Osteocyte (in vitro differentiated cells): ENCODE measurements around the gene POU2AF2. TPM values are rescaled to one million over a fixed set of nuclear protein-coding genes. Genes with fewer than 3 reads are reported as not detected.

Source experiments
- DNase-seq: peaks from one replicate; pipeline ENCODE4 v3.0.0; 2021; ENCODE audit warnings: mixed read lengths; ENCODE audit not compliant: unreplicated experiment; ENCODE audit errors: extremely low spot score
- H3K27ac Mint-ChIP-seq: one replicate; pipeline ENCODE4 v1.8.0; 2021; ENCODE audit warnings: mild to moderate bottlenecking, mixed read lengths; ENCODE audit not compliant: unreplicated experiment
- H3K27me3 Mint-ChIP-seq: one replicate; pipeline ENCODE4 v1.8.0; 2021; ENCODE audit warnings: mixed read lengths; ENCODE audit not compliant: unreplicated experiment
- H3K36me3 Mint-ChIP-seq: one replicate; pipeline ENCODE4 v1.8.0; 2021; ENCODE audit warnings: mixed read lengths; ENCODE audit not compliant: unreplicated experiment
- H3K4me1 Mint-ChIP-seq: one replicate; pipeline ENCODE4 v1.8.0; 2021; ENCODE audit warnings: mixed read lengths; ENCODE audit not compliant: unreplicated experiment
- H3K4me3 Mint-ChIP-seq: one replicate; pipeline ENCODE4 v1.8.0; 2021; ENCODE audit warnings: mild to moderate bottlenecking, moderate library complexity, mixed read lengths; ENCODE audit not compliant: unreplicated experiment
- H3K9me3 Mint-ChIP-seq: one replicate; pipeline ENCODE4 v1.8.0; 2021; ENCODE audit warnings: mixed read lengths; ENCODE audit not compliant: unreplicated experiment
- long read RNA-seq: library from polyadenylated mRNA; unstranded; transcript quantifications from one replicate; pipeline ENCODE4 v2.0.0, GENCODE V29; 2021
- total RNA-seq: library from RNA; stranded (reverse); gene quantifications from 2 replicates; pipeline ENCODE4 v1.2.1, GENCODE V29; 2021
- TF ChIP-seq, protein P1 (sequence below): fragments of 200-600 bp; sonication (generic); IDR thresholded peaks from 2 replicates; pipeline ENCODE4 v1.5.0; 2021; ENCODE audit warnings: antibody characterized with exemption, mild to moderate bottlenecking, moderate library complexity

The POU2AF2 gene
- not detected in 2 replicates for total RNA-seq
- long read RNA-seq, result 0 reads

DNA sequence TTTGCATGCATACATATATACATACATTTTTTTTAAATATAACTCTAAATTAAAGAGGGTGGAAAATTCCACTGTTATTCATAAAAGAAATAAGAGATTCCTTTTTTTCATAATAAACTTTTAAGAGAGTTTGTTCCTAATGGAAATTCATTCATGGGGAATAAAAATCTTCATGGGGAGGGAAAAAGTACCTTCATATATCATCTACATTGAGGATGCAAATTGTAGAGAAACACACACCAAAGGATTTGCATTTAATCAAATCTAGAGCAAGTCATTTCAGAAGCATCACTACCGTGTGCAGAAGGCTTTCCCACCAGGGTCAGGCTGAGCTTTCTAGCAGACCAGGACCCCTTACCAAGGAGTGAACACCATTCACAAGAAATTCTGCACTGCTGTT lies at the start of gene POU2AF2:
Gene POU2AF2 (plus strand): TSS at position 301 of the 400 bp plus-strand sequence. CDS start 129 bp downstream, outside the sequence.
- Mint-ChIP-seq H3K27ac (no peak within 1 kb of the TSS), H3K4me1 (no peaks in the 10 kb centered on the region), H3K36me3 (no peaks in the 10 kb centered on the region), H3K4me3 (no peak within 1 kb of the TSS), H3K27me3 (peaks cover 62% of the 10 kb centered on the region), H3K9me3 (no peaks in the 10 kb centered on the region)
- DNase-seq, result no peak
- TF ChIP-seq, protein P1, sequence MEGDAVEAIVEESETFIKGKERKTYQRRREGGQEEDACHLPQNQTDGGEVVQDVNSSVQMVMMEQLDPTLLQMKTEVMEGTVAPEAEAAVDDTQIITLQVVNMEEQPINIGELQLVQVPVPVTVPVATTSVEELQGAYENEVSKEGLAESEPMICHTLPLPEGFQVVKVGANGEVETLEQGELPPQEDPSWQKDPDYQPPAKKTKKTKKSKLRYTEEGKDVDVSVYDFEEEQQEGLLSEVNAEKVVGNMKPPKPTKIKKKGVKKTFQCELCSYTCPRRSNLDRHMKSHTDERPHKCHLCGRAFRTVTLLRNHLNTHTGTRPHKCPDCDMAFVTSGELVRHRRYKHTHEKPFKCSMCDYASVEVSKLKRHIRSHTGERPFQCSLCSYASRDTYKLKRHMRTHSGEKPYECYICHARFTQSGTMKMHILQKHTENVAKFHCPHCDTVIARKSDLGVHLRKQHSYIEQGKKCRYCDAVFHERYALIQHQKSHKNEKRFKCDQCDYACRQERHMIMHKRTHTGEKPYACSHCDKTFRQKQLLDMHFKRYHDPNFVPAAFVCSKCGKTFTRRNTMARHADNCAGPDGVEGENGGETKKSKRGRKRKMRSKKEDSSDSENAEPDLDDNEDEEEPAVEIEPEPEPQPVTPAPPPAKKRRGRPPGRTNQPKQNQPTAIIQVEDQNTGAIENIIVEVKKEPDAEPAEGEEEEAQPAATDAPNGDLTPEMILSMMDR, result no peak

DNA sequence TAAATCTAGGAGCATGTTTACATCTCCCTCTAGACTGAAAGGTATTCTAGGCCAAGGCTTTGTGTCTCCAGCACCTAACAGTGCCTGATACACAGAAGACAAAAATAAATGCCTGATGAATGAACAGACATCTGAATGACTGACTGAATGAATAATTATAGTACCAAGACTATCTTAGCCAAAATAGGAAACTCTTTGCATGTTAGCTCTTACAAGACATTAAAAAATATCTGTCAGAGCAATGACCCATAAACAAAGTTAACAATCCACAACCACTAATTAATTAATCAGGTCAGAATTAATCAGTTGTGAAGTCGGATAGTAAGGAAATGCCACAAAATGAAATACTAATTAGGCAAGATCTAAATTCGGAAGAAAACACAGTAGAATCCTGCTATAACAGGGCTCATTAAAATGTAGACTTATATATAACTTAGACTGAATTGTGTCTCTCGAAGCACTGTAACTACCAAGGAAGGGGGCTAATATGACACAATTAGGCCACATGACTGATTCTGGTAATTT lies 45.5 kb upstream of the POU2AF2 start:
- Mint-ChIP-seq H3K4me3 (no peak overlapping the region), H3K27ac (no peak overlapping the region), H3K27me3 (no peaks in the 10 kb centered on the region), H3K4me1 (peaks cover 2% of the 10 kb centered on the region), H3K9me3 (no peaks in the 10 kb centered on the region), H3K36me3 (no peaks in the 10 kb centered on the region)
- TF ChIP-seq, protein P1, result no peak
- no peak for DNase-seq

GRCh38 chr11:111204211-111204610 lies 41.3 kb upstream of the POU2AF2 start:
- peaks cover 23% of the 10 kb centered on the region for H3K4me1 Mint-ChIP-seq
- no peaks in the 10 kb centered on the region for H3K27me3 Mint-ChIP-seq
- no peaks in the 10 kb centered on the region for H3K9me3 Mint-ChIP-seq
- no peak overlapping the region for H3K4me3 Mint-ChIP-seq
- TF ChIP-seq, protein P1, result no peak
- H3K27ac Mint-ChIP-seq, result no peak overlapping the region
- DNase-seq, result no peak
- no peaks in the 10 kb centered on the region for H3K36me3 Mint-ChIP-seq

- no peaks in the 10 kb centered on the region for H3K27me3 Mint-ChIP-seq
- no peaks in the 10 kb centered on the region for H3K9me3 Mint-ChIP-seq
- TF ChIP-seq, protein P1, result no peak
- no peak for DNase-seq
- H3K27ac Mint-ChIP-seq, result peak overlapping the region; percentile 86
- H3K36me3 Mint-ChIP-seq, result no peaks in the 10 kb centered on the region
- peaks cover 23% of the 10 kb centered on the region for H3K4me1 Mint-ChIP-seq
- H3K4me3 Mint-ChIP-seq, result no peak overlapping the region
Measured at GRCh38 chr11:111205632-111206385, 39.7 kb upstream of the POU2AF2 start.

- no peak for DNase-seq
- H3K9me3 Mint-ChIP-seq, result no peaks in the 10 kb centered on the region
- no peaks in the 10 kb centered on the region for H3K27me3 Mint-ChIP-seq
- no peaks in the 10 kb centered on the region for H3K36me3 Mint-ChIP-seq
- TF ChIP-seq, protein P1, result no peak
- no peak overlapping the region for H3K4me3 Mint-ChIP-seq
- H3K4me1 Mint-ChIP-seq, result peaks cover 23% of the 10 kb centered on the region
- peak overlapping the region; percentile 86 for H3K27ac Mint-ChIP-seq
Measured at GRCh38 chr11:111206472-111206871, 39.1 kb upstream of the POU2AF2 start.
